GM11168 (cell line): ENCODE data around the gene STOML1.
"Not testable (repeated sequence)": the region's sequence is repeated elsewhere in the genome, so short reads cannot be mapped to it uniquely, and the experiment has no call there.

Experiments used
- in situ Hi-C: fragments of 300-500 bp; cut with MboI; formaldehyde crosslinking; loops from one replicate; pipeline ENCODE4 v1.12.0; 2022; ENCODE audit warnings: low sequenced_read_pairs; ENCODE audit not compliant: unreplicated experiment

The STOML1 gene

DNA sequence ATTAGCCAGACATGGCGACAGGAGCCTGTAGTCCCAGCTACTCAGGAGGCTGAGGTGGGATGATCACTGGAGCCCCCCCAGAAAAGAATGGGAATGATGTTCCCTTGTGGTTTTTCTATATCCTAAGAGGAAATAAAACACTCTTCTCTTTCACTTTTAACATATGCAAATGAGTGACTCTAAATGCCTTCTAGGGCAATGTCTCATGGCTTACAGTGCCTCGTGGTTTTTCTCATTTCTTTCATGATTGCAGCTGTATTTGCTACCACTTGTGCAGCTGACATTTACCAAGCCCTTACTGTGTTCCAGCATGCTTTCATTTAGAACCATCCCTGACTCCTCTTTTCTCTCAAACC, 26.4 kb downstream of the STOML1 start:
- in situ Hi-C loops: no loop called here

DNA sequence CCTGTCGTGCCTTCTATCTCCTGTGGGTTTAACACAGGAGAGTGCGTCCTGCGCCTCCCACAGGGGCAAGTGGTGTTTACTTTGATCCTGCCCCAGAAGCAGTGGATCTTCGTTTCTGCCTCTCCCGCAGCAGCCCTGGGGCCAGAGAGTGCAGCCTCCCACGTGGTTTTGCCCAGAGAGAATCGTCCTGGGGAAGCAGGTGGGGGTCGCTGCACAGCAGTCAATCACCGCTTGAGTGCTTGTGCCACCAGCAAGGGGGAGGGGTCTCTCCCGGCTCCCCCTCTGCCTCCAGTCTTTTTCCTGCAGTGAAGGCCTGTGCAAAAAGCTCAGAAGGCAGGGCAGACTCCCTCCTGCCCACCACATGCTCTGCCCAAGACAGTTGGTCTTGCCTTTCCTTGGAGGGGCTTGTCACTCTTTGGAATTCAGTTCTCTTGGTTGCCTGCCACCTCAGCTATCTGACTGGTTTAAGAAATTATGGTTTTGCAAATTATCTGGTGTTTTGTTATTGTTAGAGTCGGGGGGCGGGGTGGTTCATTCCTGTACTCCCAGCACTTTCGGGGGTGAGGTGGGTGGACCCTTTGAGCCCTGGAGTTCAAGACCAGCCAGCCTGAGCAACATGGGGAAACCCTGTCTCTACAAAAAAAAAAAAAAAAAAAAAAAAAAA, 26.9 kb downstream of the STOML1 start:
- in situ Hi-C loops: no loop called here

DNA sequence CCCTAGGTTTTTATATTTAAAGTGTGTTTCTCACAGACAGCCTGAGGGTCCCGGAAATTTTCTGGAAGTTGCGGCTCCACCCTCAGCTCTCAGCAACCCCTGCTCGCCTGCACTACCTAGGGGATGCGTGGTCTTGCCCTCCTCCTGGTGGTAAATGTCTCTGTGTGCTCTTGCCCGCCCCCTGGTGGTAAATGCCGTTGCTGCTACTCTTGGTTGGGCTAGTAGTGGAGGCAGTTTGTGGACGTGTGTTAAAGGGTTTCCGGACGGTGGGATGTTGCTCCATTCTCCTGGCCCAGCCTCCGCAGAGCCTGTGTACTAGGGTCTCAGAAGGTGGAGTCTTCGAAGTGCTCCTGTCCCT, 27.4 kb downstream of the STOML1 start:
- in situ Hi-C loops: no loop called here

GRCh38 chr15:73962433-73962832, 29.7 kb downstream of the STOML1 start:
- in situ Hi-C loops: no loop called here

GRCh38 chr15:73960472-73961070, 31.5 kb downstream of the STOML1 start:
- in situ Hi-C loops: not testable (repeated sequence)

DNA sequence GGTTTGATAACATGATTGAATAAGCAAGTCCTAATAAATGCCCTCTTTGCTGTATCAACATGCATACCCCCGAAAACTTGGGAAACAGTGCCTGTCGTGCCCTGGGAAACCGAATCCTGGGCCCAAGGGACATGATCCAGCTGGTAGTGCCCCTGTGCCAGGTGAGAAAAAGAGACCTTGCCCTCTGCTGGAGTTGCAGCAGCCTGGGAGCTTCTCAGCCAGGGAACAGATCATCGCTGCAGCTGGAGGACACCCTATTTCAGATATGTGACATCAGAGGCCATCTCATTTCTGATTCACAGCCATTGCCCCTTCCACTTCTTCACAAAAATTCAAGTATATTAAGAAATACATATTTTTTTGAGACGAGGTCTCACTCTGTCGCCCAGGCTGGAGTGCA, 32.3 kb downstream of the STOML1 start:
- in situ Hi-C loops: no loop called here

DNA sequence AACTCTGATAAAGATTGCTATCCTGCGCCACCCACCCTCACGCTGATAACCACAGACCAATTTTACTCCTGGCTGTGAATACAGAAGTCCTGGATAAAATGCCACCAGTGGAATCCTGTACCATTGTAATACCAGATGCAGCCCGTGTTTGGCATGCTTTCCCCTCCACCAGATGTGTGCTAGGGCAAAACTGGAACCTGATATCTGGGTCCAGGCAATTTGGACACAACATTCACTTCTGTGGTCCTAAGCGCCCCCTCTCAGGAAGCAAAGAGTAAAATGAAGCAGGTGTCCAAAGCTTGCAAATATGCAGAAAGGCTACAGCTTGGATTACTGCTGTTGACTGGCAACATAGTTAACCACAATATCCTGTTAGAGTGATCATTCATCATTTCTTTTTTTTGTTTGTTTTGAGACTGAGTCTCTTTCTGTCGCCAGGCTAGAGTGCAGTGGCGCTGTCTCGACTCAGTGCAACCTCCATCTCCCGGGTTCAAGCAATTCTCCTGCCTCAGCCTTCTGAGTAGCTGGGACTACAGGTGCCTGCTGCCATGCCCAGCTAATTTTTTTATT, 33.0 kb downstream of the STOML1 start:
- in situ Hi-C loops: no loop called here

DNA sequence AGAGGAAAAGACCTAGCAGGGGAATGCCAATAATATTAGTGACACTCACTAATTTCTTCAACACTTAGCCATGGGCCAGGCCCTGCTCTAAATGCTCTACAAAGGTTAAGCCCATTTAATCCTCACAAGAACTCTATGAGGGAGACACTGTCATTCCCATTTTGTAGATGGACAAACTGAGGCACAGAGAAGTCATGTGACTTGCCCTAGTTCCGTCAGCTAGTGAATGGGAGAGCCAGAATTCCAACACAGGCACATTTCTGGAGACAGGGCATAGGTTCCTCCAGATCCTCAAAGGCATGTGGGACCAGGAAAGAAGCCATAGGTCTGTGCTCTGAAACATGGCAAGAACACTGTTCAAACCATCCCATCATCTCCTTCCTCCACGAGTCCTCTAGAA, 34.3 kb downstream of the STOML1 start:
- in situ Hi-C loops: no loop called here

- in situ Hi-C loops: no loop called here
These were observed 34.8 kb downstream of the STOML1 start for GRCh38 chr15:73957276-73957675.

DNA sequence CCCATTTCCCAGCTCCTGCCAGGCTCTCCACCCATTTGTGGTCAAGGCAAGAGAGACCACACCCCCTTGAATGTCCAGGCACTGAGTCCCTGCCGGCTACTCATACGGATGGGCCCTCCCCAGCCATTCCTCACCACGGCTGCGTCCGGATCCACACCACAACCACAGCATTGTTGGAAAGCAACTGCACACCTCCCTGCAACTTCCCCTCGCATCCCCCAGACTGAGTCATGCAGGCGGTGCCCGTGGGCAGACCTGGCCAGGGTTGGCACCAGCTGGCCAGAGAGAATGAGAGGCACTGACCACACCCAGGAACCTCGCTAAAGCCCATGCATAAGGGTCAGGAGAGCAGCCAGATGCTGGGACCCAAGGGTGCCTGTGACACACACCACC, 35.4 kb downstream of the STOML1 start:
- in situ Hi-C loops: no loop called here

DNA sequence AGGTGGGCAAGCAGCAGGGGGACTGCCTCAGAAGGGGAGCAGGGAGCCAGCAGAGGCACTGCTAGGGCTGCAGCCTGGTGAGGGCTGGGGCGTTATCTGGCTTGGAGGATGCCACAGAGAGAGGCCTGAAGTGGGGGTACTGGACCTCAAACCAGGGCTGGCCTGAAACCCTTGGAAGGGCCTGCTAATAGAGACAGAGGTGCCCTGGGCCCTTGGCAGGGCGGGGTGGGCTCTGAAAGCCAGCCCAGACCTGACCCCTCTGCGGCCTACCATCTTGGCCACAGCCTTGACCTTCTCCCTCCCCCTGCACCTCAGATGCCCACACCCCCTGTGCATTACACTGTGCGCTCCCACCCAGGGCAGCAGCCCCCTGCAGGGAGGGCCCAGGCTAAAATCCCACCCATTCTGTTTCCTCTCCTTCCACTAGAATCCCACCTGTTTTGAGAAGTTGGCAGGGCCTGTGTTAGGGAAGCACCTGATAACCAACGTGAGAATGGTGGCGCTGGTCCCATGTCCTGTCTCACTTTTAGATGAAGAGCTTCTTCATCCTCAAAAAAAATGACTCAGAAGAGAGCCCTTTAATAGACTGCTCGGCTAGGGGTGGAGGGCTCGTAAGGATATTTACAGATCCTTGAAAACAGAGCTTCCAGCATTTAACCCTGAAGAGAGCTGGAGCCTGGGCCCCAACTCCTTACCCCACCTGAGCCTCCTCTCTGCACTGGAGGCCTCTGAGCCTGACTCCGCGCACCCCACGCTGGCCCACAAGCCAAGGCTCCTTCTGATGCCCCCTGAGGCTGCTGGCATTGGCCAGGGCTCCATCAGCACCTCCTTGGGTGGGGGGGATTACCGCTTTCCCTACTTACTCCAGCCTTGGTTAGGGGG, 36.0 kb downstream of the STOML1 start:
- in situ Hi-C loops: no loop called here

DNA sequence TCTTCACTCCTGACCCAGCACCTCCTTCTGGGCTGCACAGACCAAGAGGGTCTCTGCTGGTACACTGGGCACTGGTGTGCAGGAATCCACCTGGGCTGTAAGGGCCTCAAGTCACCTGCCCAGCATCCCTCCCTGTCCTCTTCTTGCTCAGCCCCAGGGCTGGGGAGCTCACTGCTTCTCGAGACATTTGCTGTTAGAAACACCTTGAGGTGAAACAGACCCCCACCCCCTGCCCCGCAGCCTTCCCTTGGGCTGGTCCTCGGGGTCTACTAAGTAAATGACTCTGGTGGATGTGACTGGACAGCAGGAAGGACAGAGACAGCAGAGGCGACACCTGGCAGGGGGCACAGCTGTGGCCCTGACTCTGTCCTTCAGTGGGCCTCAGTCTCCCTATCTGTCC, 36.8 kb downstream of the STOML1 start:
- in situ Hi-C loops: no loop called here

DNA sequence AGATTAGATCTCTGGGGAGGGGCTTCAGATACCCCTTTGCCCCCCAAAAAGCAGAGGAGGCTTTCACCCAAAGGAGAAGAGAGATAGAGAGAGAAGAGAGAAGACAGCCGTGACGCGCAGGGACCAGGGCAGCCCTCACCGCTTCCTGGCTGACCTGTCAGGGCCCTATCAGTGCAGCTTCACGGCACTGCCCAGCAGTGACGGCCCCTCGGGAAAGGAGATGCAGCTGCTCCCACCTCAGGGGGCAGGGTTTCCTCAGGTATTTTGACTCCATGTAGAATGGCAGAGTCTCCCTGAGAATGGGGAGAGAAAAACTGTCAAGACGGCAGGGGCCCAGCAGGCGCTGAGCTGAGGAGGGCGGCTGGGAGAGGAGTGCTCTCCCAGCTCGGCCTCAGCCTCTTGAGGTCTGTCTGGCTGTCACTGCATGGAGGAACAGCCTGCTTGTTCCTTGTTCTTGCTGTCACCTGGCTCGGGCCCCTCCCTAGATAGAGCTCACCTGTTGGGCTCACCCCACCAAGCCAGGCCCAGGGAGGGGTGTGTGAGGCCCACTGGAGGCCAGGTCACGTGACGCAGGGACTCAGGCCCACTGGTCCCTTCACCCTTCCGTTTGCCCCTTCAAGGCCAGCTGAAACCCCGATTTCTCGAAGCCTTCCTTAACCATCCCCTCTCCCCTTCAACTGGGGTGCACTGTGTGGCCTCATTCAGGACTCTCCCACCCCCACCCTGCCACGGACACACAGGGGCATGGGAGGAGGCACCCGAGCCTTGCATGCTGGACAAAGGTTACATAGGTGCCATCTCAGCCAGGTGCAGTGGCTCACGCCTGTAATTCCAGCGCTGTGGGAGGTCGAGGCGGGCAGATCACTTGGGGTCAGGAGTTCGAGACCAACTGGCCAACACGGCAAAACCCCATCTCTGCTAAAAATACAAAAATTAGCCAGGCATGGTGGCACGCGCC, 37.6 kb downstream of the STOML1 start:
- in situ Hi-C loops: no loop called here

DNA sequence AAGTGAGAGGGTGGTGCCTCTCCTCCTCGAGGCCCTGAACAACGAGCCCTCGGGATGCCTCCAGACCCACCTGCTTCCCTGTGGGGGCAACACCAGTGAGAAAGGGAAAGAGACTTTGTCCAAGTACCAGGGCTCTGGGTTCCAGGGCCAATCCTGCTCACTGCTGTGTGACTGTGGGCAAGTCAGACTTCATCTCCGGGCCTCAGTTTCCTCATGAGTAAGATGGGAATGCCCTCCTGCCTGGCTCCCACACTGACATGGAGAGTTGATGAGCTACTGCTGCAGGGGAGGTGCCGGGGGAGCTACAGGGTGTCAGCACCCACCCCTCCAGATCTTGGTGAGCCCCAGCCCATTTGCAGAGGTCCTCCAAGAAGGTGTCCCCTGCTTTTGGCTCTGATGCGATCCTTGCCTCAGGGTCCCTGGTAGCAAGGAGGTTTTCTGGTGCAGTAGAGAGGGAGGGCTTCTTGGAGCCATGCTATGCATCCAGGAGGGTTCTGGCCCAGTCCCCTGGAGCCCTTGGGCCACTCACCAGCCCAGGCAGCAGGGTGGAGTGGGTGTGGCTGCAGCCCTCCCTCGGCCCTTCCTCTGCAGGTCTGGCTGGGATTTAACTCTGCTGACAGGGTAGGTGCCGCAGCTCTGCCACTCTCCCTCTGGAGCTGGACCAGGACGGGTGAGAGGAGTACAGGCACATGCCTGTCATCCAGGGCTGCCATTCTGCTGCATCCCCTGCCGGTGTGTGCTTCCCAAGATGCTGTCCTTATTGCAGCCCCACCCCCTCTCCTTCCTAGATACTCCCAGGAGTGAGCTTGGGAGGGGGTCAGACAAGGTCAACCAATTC, 39.0 kb downstream of the STOML1 start:
- in situ Hi-C loops: no loop called here

DNA sequence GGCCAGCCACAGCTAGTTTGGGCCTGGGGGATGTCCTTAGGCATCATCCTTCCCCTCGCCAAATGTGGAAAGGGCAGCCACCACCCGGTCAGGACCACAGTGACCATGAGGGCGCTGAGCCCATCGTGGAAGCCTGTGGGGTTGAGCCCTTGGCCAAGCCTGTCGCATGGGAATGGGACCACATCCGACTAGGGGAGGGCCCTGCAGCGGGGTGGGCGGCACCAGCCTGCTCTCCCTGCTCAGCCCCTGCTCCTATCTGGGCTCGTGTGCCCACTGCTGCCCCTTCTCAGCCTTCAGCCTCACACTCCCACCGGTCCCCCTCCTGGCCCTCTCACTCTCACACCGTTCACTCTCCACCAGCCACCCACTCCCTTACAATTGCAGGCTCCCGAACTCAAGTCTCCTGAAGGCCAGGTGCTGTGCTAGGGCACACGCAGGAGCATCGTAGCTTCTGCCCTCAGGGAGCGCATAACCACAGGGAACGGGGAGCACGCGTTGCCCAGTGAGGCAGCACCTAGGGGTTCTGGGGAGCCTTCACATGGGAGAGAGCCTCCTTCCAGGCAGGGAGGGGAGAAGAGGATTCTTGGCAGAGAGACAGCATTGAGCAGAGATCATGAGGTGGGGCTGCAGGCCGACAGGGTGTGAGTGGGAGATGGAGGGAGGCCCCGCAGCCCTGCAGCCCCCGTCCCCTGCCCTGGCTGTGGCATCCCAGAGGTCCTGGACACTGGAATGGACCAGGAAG, 39.8 kb downstream of the STOML1 start:
- in situ Hi-C loops: no loop called here

GRCh38 chr15:73951601-73952000, 40.5 kb downstream of the STOML1 start:
- in situ Hi-C loops: no loop called here

- in situ Hi-C loops: no loop called here
These were observed 41.1 kb downstream of the STOML1 start for GRCh38 chr15:73950831-73951561.

- in situ Hi-C loops: no loop called here
These were observed 41.6 kb downstream of the STOML1 start for GRCh38 chr15:73950479-73950830.
